Amygdala (tissue), 56 donors: Measurements from ENCODE around the gene MGST2.
A peak's percentile ranks its signal among the peaks of the same experiment; 100 is the strongest.
"Not testable (repeated sequence)": the region's sequence is repeated elsewhere in the genome, so short reads cannot be mapped to it uniquely, and the experiment has no call there.

Source experiments
- DNase-seq, 56 donors: peaks; one replicate each; lab custom pipeline; 2025; lab: John Stamatoyannopoulos, UW

Gene MGST2

DNA sequence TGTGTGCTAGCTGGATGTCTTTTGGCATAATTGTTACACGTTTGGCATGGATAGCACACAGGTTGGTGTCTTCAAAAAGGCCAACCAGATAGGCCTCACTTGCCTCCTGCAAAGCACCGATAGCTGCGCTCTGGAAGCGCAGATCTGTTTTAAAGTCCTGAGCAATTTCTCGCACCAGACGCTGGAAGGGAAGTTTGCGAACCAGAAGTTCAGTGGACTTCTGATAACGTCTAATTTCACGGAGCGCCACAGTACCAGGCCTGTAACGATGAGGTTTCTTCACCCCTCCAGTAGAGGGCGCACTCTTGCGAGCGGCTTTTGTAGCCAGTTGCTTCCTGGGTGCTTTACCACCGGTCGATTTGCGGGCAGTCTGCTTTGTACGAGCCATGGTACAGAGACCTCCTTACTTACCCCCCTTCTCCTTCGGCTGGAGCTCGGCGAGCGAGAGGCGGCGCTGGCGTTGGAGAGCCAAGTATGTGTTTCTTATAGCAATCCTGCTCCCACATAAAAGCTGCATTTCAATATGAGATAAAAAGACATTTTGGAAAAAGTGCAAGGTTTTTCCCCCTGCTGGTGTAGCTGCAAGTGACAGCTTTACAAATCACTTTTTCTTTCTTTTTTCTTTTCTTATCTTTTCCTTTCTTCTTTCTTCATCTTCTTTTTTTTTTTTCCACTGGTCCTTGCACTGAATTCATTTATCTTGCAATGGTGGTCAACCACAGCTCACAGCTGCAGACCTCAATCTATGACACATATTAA, 32.7 kb downstream of the MGST2 start:
- DNase-seq: not testable (repeated sequence)

DNA sequence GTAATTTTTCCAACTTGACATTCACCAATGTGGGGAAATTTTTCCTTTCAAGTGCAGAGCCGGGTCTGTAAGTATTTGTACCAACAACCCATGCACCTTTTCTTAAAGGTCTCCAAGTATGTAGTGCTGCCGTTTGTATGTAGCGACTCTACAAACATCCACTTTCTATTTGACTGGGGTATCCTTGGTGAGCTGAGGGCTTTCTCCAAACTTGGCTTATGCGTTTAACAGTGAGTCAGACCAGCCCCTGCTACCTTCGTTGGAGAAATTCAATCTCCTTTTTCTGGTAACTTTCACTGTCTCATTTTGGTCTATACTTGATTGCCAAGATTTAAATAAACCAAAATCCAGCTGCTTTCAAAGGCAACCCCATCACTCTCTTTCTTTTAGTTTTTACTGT, 34.9 kb downstream of the MGST2 start:
- DNase-seq: no peak

DNA sequence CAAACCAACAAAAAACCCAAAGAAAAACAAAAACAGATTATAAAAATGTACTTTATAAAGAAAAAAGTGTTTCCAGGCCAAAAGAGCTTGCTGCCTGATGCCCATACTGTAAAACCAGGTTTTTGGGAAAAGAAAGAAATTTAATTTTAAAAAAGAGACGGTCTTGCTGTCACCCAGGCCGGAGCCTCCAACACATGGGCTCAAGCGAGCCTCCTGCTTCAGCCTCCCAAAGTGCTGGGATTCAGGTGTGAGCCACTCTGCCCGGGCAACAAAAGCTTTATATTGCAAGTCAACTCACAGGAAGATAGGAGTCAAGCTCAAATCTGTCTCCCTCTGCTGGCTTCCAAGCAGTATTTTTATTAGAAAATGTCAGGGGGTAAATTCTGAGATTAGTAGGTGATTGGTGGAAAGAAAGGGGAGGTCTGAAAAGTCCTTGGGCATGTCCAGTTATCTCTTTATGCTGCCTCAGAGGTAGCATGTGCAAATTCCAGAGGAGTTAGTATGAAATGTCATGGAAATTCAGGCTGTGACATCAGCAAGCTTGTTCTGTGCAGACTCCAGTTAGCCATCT, 39.4 kb downstream of the MGST2 start:
- DNase-seq: no peak

GRCh38 chr4:139709660-139710059, 44.0 kb downstream of the MGST2 start:
- DNase-seq: no peak

- no peak for DNase-seq
Observed at GRCh38 chr4:139710073-139710472, 44.5 kb downstream of the MGST2 start.

DNA sequence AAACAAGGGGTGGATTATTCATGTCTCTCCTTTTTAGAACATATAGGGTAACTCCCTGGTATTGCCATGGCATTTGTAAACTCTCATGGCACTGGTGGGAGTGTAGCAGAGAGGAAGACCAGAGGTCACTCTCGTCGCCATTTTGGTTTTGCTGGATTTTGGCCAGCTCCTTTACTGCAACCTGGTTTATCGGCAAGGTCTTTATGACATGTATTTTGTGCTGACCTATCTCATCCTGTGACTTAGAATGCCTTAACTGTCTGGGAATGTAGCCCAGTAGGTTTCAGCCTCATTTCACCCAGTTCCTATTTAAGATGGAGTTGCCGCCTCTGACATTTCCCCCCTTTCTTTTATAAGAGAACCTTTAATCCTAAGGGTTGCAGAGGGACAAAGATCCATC, 45.8 kb downstream of the MGST2 start:
- no peak for DNase-seq

- no peak for DNase-seq
Observed at GRCh38 chr4:139712882-139713281, 47.3 kb downstream of the MGST2 start.

DNA sequence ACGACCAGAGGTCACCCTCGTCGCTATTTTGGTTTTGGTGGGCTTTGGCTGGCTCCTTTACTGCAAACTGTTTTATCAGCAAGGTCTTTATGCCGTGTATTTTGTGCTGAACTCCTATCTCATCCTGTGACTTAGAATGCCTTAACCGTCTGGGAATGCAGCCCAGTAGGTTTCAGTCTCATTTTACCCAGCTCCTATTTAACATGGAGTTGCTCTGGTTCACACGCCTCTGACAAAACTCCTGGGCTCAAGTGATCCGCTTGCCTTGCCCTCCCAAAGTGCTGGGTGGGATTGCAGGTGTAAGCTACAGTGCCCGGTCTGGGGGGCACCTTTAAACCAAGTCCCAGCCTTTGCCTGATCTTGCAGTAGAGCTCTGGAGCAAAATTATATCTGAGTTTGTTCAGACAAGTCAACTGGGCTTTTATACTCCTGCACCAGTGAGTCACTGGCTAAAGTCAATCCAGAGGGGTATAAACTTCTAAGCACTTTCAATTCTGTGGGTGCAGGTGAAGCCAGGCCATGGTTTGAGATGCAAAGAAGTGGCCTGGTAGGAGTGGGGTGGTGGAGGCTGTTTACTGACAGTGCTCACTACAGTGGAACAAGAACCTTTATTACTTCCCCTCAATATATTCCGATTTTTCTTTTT, 50.2 kb downstream of the MGST2 start:
- DNase-seq: no peak

DNA sequence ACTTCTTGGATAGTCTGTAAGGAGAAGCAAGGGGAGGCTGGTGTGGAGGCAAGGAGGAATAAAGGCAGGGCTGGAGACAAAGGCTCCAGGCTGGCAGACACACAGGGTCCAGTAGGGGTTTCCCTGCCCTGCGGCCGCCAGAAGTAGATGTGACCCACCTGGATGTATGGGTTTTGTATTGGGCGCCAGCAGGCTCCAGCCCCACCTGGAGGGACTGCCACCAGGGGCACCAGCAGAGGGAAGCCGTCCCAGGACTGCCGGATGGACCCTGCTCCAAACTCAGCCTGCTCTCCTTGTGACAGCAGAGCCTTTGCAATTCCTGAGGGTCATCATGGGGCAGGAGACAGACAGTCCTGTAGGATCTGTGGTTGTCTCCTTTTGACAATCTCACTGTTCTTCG, 52.7 kb downstream of the MGST2 start:
- no peak for DNase-seq

DNA sequence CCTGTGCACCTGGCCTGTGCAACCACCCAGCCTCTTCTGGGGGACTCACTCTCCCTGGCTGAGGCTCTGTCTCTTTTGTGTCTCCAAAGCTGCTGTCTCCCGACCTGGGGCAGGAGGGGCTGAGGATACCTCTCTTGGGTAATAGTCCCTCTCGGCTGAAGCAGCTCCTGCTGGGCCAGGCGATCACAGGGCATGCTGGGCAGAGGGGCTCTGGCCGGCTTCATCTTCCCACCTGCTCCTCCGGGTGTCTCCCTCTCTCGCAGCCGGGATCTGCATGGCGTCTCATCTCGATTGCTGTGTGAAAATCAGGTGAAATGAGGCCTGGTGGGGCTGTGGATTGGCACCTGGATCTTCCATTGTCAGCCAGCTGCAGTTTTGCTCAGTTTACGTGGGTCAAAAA, 53.2 kb downstream of the MGST2 start:
- DNase-seq: no peak

- no peak for DNase-seq
Observed at GRCh38 chr4:139719381-139720101, 53.9 kb downstream of the MGST2 start.

DNA sequence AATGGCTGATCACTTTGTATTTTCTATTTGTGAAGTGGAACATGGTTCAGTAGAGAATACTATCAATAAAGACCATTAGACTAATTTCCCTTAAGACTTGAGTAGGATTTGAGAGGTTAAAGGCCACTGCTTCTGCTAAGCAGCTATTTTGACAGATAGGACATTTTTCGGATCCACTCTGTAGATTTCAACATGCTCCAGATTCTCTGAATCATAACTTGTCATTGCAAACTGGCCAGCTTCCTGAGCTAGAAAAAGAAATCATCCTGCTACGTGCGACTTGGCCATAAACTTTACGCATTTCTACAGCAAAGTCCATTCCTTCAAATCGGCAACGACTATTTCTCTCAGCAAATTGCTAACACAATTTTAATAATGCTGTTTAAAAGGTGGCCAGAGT, 55.2 kb downstream of the MGST2 start:
- no peak for DNase-seq

DNA sequence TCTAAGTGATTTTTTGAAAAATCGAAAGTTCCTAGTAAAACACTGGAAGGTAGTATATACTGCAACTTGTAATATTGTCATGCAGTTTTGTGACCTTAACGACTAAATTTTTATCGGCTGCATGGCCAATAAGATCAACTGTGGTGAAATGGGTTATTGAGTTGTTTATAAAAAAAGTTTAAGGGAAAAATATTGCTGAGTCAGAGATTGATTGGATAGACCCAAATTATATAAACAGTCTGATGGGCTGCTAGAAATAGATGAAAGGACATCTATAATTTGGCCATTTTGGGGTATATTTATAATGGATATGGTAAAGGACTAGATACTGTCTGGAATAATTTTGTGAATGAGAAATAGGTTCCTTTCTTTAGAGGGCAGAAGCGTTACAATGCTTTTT, 56.2 kb downstream of the MGST2 start:
- DNase-seq: no peak

GRCh38 chr4:139725236-139725635, 59.6 kb downstream of the MGST2 start:
- DNase-seq: no peak

DNA sequence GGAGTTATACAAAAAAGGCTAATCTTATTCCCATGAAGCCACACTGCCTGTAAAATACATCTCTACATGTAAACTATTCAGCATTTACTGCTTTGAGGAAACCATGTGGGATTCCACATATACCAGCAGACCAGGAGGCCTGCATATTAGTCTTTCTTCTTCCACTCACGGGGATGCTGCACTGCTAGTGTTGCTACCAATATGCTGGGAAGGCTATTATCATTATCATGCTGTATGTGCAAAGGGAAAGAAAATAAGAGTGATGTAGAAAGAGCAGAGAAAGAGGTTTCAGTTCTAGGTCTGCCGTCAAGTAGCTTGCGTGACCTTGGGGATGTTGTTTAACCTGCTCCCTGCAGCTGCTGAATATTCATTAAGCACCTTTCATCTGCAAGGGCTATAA, 61.0 kb downstream of the MGST2 start:
- no peak for DNase-seq

GRCh38 chr4:139728146-139728545, 62.5 kb downstream of the MGST2 start:
- no peak for DNase-seq

DNA sequence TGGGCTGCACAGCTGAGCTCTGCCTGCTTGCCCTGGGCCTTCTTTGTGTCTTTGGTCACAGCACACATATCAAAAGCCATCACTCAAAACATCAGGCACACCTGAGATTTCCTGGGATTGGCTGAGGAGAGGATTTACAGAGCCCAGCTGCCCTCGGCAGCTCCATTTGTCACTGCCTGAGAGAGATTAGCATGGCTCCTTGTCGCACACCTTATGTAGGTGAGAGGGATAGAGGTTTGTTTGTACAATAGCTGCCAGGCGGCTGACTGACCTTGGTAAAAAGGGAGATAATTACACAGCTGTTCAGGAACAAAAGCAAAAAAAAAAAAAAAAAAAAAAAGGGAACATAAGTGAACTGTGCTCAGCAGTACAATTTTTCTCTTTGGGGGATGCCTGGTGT, 63.2 kb downstream of the MGST2 start:
- DNase-seq: no peak

GRCh38 chr4:139732991-139733570, 67.5 kb downstream of the MGST2 start:
- DNase-seq: no peak

DNA sequence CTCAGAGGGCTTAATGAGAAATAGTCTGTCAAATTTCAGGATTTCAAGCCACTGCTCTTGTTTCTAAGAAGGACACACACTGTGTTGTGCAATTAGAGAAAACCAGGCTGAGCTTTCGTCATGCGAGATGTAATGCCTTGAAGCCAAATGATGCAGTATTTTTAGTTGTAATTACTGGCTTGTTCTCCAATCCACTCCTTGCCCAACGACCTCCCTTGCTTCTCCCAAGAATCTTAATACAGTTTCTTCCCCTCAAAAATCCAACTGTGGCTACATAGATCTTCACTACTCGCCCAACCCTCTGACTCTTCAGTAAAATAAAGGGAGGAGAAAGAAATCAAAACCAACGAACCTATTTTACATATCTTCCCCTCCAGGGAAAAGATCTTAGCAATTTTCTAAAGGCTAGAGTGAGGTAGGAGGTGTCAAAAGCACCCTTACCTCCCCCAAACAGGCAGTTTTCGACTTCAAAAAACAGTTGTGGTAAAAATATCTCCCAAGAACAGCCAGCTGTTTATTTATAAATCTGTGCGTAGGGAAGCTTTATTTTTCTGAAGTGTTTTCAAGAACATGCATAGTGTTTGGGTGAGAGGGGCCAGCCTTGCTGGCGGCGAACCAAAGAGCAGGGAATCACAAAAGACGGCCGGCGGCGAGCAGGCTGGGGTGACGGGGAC, 68.7 kb downstream of the MGST2 start:
- DNase-seq: peak in 3 of 56 donors; percentile 29 to 52 (median 30)

DNA sequence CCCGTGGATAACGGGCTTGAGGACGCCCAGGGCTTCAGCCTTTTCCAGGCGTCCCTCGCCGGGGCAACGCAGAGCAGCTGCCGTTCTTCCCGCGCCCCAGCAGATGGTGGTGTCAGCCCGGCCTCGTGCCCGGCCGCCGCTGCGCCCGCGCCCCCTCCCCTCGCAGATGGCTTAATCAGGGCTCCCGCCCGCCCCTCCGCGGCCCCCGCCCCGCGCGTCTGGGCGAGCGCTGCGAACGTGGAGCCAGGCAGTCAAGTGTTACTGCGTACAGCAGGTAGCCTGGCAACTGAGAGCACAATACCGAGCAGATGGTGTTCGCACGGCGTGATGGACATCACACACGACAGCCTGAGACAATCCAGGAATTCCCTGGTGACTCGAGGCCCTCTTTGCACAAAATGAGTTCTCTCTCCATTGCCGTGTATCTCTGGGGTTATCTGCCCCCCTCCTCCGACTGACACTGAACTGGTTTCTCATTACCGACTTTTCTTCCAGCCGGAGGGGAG, 69.3 kb downstream of the MGST2 start:
- peak; percentile 28 to 90 (median 74) for DNase-seq
